Mucosa of rectum (tissue), 2 donors: ENCODE data around the gene PEX11A.
A peak's percentile ranks its signal among the peaks of the same experiment; 100 is the strongest.

Experiments used
- H3K27ac ChIP-seq, 2 donors: one replicate each; pipeline ENCODE4 v1.7.0; 2013; ENCODE audit warnings: inconsistent platforms in 2 of 2, low read depth in 2 of 2, low read length in 2 of 2
- H3K27me3 ChIP-seq, 2 donors: one replicate each; pipeline ENCODE4 v1.7.0; 2013; ENCODE audit warnings: low read length in 2 of 2; ENCODE audit not compliant: control insufficient read depth in 2 of 2, insufficient read depth in 2 of 2
- H3K36me3 ChIP-seq, 2 donors: one replicate each; pipeline ENCODE4 v1.7.0; 2013; ENCODE audit warnings: low read length in 2 of 2; ENCODE audit not compliant: control insufficient read depth in 2 of 2, insufficient read depth in 2 of 2
- H3K4me1 ChIP-seq, 2 donors: one replicate each; pipeline ENCODE4 v1.7.0; 2013; ENCODE audit warnings: low read length in 2 of 2, mild to moderate bottlenecking in 1 of 2; ENCODE audit not compliant: control insufficient read depth in 2 of 2, insufficient read depth in 2 of 2
- H3K4me3 ChIP-seq, 2 donors: one replicate each; pipeline ENCODE4 v1.7.0; 2013; ENCODE audit warnings: low read length in 2 of 2
- H3K9ac ChIP-seq, 2 donors: one replicate each; pipeline ENCODE4 v1.7.0; 2013; ENCODE audit warnings: low read length in 2 of 2, low read depth in 1 of 2, mild to moderate bottlenecking in 1 of 2
- H3K9me3 ChIP-seq, 2 donors: one replicate each; pipeline ENCODE4 v1.7.0; 2013; ENCODE audit warnings: low read length in 2 of 2; ENCODE audit not compliant: control insufficient read depth in 2 of 2
- donor health status: healthy.
- donor health status: Normal muscosa, but diverticular disease.

Gene PEX11A, protein sequence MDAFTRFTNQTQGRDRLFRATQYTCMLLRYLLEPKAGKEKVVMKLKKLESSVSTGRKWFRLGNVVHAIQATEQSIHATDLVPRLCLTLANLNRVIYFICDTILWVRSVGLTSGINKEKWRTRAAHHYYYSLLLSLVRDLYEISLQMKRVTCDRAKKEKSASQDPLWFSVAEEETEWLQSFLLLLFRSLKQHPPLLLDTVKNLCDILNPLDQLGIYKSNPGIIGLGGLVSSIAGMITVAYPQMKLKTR

GRCh38 chr15:89690276-89691218 is at the start of gene PEX11A, which contains the start of gene WDR93:
PEX11A (minus strand) TSS chr15:89690754; CDS start chr15:89690632, 122 bp downstream.
WDR93 (plus strand) TSS chr15:89690811; CDS start chr15:89701747, 10,936 bp downstream.
- peaks cover 0 to 6% of the 10 kb centered on the region in 2 donors for H3K36me3 ChIP-seq
- H3K9me3 ChIP-seq: no peaks in the 10 kb centered on the region

DNA sequence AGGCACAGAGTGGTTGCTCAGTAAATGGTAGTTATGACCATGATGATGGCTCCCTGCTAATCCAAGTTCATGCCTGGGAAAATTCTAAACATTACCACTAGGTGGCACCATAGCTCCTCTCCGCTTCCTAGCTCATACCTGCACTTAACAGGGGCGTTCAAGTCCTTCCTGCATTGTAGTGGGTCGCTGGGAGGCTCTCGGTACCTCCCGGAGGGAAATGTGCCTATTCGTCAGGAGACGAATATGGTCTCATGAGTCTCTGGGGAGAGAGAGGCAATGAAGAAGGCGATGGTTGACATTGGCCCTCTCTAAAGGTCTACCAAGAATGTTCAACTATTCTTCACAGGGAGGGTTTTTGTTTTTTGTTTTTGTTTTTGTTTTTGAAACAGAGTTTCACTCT is 49.6 kb upstream of the PEX11A start:
- H3K36me3 ChIP-seq: no peaks in the 10 kb centered on the region

More at GRCh38 chr15:89690276-89691218, at the start of gene PEX11A, which contains the start of gene WDR93:
- H3K4me3 ChIP-seq: peak within 1 kb of the TSS; percentile 96 to 98
- peak within 1 kb of the TSS; percentile 95 to 96 for H3K9ac ChIP-seq
- H3K4me1 ChIP-seq: peaks cover 4 to 11% of the 10 kb centered on the region in 2 donors
- H3K27me3 ChIP-seq: no peaks in the 10 kb centered on the region
- H3K27ac ChIP-seq: peak within 1 kb of the TSS; percentile 80 to 88

DNA sequence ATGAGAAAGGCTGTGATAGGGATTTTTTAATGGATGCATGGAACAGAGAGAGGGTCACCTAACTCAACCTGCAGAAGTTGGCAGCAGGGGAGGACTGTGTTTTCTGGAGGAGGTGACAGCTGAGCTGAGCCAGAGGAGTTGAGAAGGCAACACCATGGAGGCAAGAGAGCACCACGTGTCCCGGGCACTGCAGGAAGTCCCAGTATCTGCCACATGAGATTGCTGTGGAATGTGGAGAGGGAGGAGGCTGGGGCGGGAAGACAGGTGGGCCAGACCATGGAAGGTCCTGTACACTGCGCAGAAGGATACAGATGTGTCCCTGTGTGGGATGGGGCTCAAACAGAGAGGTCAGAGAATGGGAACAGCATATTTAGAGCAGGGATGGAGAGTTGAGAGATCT is 45.2 kb upstream of the PEX11A start:
- Histone ChIP-seq H3K27me3 (no peaks in the 10 kb centered on the region), H3K36me3 (no peaks in the 10 kb centered on the region), H3K27ac (no peak overlapping the region), H3K4me1 (no peaks in the 10 kb centered on the region), H3K9me3 (no peaks in the 10 kb centered on the region), H3K4me3 (no peak overlapping the region), H3K9ac (no peak overlapping the region)

More for the DNA sequence above, 49.6 kb upstream of the PEX11A start:
- Histone ChIP-seq H3K27ac (no peak overlapping the region), H3K9ac (no peak overlapping the region), H3K4me1 (no peaks in the 10 kb centered on the region), H3K27me3 (no peaks in the 10 kb centered on the region), H3K9me3 (no peaks in the 10 kb centered on the region), H3K4me3 (peak overlapping the region; percentile 17 to 32)

- Histone ChIP-seq H3K9me3 (no peaks in the 10 kb centered on the region), H3K9ac (no peak overlapping the region), H3K4me3 (no peak overlapping the region), H3K27me3 (no peaks in the 10 kb centered on the region), H3K36me3 (no peaks in the 10 kb centered on the region), H3K27ac (no peak overlapping the region), H3K4me1 (no peaks in the 10 kb centered on the region)
Measured at GRCh38 chr15:89732451-89733172, 42.1 kb upstream of the PEX11A start.

DNA sequence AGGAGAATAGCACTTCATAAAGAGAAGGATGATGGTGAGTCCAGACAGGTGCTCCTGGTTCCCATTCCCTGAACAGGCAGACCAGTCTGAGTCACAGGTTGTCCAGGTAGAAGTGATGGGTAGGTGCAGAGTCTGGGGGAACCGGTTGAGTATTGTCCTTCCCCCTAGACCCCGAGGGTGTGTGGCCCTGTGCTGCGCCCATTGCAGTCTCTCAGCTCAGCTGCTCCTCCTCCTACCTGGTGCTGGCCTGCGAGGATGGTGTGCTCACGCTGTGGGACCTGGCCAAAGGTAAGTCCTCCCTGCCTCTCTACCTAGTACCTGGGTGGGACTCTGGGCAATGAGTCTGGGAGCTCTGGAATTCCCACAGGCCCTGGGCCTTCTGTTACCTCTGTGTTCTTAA is 40.7 kb upstream of the PEX11A start:
- Histone ChIP-seq H3K36me3 (no peaks in the 10 kb centered on the region), H3K27ac (no peak overlapping the region), H3K4me3 (no peak overlapping the region), H3K27me3 (no peaks in the 10 kb centered on the region), H3K9ac (no peak overlapping the region), H3K4me1 (no peaks in the 10 kb centered on the region), H3K9me3 (no peaks in the 10 kb centered on the region)

DNA sequence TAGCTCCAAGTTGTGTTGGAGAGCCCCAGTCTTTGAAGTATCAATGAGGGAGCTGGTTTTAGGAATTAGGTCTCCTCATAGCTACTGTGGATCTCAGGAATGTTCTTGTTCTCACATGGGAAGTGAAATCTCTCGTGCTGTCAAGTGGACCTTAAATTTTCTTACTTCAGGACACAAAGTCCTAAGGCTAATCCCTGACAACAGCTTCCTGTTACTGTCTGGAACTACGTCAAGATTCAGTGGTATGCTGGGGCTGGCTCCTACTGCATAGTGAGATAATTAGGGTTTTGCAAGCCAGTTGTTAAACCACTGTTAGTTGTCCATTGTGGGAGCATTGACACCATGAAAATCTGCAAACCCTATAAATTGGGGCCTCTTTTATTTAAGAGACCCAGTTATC is 37.7 kb upstream of the PEX11A start:
- Histone ChIP-seq H3K27ac (no peak overlapping the region), H3K4me1 (no peaks in the 10 kb centered on the region), H3K9ac (no peak overlapping the region), H3K27me3 (no peaks in the 10 kb centered on the region), H3K36me3 (no peaks in the 10 kb centered on the region), H3K4me3 (no peak overlapping the region), H3K9me3 (peaks cover 0 to 2% of the 10 kb centered on the region in 2 donors)

- Histone ChIP-seq H3K9ac (no peak overlapping the region), H3K36me3 (no peaks in the 10 kb centered on the region), H3K4me3 (no peak overlapping the region), H3K9me3 (peaks cover 0 to 2% of the 10 kb centered on the region in 2 donors), H3K4me1 (no peaks in the 10 kb centered on the region), H3K27ac (no peak overlapping the region), H3K27me3 (no peaks in the 10 kb centered on the region)
Measured at GRCh38 chr15:89725064-89725463, 34.5 kb upstream of the PEX11A start.

GRCh38 chr15:89724621-89725020 is 34.1 kb upstream of the PEX11A start:
- Histone ChIP-seq H3K4me1 (no peaks in the 10 kb centered on the region), H3K9me3 (peaks cover 0 to 2% of the 10 kb centered on the region in 2 donors), H3K27ac (no peak overlapping the region), H3K27me3 (no peaks in the 10 kb centered on the region), H3K4me3 (no peak overlapping the region), H3K36me3 (no peaks in the 10 kb centered on the region), H3K9ac (no peak overlapping the region)

- Histone ChIP-seq H3K9me3 (peaks cover 0 to 2% of the 10 kb centered on the region in 2 donors), H3K4me1 (no peaks in the 10 kb centered on the region), H3K4me3 (no peak overlapping the region), H3K36me3 (no peaks in the 10 kb centered on the region), H3K27ac (no peak overlapping the region), H3K9ac (no peak overlapping the region), H3K27me3 (no peaks in the 10 kb centered on the region)
Measured at GRCh38 chr15:89723031-89723430, 32.5 kb upstream of the PEX11A start.
